HG03066 (cell line): ENCODE measurements around the gene AUNIP.

Experiments
- ATAC-seq: cut with Tn5 transposase; IDR thresholded peaks from one replicate; pipeline ENCODE4 v1.9.1; 2021; ENCODE audit warnings: low read depth; ENCODE audit not compliant: unreplicated experiment

AUNIP gene, protein sequence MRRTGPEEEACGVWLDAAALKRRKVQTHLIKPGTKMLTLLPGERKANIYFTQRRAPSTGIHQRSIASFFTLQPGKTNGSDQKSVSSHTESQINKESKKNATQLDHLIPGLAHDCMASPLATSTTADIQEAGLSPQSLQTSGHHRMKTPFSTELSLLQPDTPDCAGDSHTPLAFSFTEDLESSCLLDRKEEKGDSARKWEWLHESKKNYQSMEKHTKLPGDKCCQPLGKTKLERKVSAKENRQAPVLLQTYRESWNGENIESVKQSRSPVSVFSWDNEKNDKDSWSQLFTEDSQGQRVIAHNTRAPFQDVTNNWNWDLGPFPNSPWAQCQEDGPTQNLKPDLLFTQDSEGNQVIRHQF

DNA sequence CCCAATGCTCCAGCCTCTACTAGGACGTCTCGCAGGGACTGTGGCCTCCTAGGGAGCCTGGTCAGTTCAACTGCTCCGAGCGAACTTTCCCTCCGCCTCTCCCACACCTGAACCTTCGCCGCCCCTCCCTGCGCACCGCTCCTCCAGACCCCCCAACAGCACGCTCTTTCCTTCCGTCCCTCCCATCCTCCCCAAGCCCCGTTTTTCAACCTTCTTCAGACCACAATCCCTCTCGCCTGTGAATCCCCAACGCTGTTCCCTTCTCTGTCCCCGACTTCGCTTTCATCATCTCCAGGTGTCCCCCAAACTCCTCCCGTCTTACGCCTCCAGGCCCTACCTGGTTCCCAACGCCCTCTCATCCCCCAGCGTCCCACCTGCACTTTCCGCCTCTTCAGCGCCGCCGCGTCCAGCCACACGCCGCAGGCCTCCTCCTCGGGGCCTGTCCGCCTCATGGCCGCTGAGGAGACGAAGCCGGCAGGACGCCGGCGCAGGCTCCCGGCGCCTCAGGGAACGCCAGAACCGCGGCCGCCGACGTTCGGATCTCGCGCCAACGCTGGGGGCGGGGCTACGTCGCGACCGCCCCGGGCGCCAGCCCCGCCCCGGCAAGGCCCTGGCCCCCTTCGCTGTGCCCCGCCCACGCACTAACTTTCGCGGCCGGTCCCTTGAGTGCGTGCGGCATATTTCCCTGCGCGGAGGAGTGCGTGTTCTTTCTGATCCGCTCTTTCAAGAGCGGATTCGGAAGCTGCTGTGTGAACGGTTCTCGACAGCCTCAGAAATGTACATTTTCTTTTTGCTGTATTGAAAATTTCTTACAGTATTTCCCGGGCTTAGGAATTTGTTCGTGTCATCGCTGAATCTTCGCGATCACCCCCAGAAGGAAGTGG is at the start of gene AUNIP:
Gene AUNIP, minus strand, starts transcription at position 552 of the 884 bp plus-strand sequence. Its CDS starts 100 bp downstream, at position 452.
- peak; percentile 95 for ATAC-seq

DNA sequence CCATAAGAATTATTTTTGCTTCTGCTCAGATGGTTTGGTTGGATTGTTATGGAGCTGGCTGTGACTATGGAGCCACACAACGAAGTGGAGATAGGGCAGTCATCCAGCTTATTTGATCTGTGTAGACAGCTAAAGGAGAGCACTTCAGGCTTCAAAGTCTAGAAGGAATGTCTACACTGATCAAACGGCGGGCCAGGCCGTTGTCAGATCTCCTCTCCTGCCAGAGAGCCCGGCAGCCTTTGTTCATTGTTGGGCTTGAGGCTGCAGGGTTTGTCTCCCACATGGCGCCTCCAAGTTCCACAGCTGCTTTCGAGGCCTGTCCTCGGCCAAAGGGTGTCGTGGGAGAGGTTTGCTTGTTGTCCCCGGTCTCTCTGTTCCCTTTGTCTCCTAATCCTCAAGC is 49.8 kb upstream of the AUNIP start:
- ATAC-seq: no peak

DNA sequence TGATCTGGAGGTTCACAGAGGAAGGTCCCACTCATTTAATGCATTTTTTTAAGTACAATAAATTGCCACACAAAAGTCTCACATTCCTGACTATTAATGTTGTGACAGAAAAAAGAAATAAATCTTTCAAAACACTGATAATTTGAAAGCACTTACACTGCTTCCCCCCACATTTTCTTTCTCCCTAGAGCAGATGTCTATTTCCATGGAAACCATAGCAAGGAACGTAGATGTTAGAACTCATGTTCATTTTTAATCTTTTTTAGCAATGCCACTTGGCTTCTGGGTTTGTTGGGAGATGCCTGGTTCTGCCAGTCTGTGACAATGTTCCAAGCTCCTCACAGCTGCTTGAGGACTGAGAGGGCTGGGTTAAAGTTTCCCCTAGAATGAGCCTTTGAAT is 48.9 kb upstream of the AUNIP start:
- ATAC-seq: no peak

DNA sequence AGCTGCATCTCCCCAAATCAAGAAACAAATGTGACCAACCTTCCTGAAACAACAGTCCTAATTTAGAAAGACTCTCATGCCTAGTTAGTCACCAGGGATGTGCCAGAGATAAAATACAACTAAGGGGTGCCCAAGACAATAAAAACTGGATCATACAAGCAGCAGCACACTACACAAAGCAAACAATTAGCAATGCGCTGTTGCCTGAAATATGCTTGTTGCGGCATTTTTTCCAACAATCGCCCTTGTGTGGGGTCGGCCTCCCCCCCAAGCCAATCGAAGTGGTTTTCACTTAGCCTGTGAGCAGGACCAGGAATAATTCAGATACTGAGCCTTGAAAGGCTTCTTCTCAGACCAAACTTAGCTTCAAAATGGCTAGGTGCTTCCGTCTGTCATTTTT is 48.3 kb upstream of the AUNIP start:
- ATAC-seq: no peak

DNA sequence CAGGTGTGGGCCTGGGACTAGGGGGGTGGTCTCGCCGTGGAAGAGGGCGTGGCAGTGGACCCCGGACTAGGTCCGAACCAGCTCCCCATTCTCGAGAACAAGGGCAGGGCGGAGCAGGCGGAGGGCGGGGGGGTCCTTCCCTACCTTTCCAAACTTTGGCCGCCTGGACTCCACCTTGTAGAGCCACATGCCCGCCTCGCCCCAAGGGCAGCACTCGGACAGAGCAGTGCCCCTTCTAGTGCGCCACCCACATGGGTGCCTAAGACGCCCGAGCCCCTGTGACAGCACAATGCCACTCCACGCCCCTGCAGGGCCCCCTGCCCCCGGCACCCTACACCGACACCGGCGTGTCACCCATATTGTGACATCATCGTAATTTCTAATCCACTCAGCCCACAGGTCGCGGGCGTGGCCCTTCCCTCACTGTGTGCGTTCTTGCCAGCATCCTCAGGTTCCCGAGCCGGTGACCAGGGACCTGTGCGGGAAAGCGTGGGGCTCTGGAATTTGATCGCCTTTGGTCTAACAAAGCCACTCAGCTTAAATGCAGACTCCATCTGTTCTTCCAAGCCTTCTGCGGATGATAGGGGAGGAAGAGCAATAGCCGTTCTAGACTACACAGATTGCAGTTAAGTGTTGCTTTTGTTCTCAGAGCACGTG is 47.5 kb upstream of the AUNIP start:
- ATAC-seq: no peak

DNA sequence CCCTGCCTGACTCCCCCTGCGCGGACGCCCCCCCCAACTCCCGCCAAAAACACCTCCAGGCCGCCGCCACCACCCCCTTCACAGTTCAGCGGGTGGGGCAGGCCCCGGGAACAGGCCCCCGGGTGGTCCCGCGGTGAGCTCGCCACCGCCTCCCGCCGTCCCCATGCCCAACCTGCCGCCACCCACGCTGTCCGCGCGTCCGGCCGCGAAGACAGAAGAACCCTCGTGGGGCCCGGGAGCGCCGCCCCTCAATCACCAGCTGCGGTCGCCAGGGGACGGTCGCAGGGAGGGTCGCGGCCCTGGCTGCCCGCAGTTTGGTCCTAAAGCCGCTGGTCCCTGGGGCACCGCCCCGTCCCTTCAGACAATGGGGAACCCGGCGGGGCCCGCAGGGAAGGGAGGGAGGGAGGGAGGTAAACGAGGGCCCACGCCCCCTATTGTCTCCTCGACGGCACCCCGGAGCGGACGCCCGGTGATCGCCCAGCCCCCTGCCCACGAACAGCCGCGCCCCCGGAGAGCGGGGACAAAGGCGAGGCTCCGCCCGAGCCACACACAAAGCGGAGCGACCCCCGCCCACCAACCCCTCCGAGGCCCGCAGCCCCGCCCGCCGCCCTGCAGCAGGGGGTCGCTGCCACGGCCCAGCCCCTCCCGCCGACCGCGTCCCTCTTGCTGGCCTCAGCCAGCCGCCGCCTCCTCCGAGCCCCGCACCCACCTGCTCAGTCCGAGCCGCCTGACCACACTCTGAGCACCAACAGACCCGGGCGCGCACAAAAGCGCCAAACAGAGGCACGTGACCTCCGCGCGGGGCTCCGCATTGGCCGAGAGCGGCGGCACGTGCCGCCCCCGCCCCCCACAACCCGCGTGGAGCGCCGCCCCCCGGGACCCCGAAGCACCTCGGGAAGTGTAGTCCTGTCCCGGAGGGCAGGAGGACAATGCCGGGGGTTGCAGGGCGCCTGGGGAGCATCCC is 46.7 kb upstream of the AUNIP start, which contains the start of gene STMN1:
Gene STMN1, minus strand, starts transcription at position 740 of the 964 bp plus-strand sequence. CDS start 1,743 bp downstream, outside the sequence.
- peak; percentile 59 for ATAC-seq

DNA sequence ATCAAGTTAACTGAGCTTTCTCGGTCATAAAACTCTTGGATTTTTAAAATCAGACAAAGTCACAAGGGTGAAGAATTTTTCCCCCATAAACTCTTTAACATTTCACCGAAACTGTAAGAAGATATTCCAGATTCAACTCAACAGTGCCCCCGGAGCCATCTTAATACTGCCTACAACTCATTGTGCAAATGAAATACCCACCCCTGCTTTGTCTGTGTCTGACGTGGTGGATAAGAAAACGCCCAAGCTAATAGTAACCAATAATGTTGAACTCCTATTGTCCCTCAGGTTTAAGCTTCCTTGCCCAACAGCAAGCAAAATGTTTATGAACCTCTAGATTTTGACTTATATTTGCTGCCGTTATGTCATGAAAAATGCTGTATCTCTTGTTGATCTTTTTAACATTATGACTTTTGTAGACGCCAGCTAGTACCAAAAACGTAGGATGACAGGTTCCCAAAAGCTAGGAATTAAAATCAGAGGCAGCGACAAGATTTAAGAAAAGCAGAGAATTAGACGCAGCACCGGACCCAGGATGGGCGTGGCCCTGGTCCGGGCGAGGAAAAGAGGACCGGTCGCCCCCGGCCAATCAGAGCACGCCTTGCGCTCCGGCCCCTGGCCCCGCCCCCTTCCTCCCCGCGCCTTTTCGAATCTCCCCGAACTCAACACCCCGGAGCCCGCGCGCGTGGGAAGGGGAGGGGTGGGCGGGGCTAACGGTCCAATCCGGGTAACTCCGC is 45.9 kb upstream of the AUNIP start:
- peak; percentile 73 for ATAC-seq

DNA sequence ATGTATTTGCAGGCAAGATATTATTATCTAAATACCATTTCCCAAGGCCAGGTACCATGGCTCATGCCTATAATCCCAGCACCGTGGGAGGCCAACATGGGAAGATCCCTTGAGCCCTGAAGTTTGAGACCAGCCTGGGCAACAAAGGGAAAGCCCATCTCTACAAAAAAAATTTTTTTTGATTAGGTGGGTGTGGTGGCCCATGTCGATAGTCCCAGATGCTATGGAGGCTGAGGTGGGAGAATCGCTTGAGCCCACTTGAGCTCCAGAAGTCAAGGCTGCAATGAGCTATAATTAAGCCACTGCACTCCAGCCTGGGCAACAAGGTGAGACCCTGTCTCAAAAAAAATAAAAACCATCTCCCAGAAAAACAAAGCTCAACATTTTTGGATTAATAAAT is 44.7 kb upstream of the AUNIP start:
- ATAC-seq: no peak

DNA sequence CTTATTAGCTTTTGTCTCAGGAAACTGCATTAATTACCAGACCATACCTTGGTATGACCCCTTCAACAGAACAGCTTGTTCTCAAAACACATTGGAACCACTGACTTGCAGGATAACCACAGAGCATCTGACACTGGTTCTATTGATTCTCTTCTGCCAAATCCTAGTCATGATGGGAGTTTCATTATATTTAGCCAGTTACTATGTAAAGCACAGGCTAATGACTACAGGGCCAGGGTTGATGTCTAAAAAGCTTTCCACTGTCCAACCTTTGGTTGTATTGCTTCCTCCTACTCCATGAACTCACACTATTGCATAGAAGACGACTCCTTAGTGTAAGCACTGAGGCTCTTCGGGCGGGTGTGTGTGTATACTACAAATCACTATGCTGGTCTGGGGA is 43.2 kb upstream of the AUNIP start:
- ATAC-seq: no peak

DNA sequence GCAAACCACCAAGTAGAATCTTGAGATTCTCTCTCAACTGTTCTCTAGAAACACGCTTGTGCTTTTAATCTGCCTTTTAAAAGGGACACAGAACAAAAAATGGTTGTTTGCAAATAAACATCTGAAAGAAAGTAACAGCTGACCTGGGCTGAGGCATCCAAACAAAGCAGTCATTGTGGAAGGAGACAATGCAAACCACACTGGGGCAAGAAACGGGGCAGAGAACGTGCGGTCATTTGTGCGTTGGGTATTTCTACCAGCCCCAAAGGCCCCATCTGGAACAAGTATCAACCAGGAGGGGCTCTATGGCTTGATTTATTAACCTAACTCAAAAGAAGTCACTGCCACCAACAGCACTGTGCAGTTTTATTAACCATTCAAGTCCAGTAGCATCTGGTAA is 41.0 kb upstream of the AUNIP start:
- ATAC-seq: no peak

DNA sequence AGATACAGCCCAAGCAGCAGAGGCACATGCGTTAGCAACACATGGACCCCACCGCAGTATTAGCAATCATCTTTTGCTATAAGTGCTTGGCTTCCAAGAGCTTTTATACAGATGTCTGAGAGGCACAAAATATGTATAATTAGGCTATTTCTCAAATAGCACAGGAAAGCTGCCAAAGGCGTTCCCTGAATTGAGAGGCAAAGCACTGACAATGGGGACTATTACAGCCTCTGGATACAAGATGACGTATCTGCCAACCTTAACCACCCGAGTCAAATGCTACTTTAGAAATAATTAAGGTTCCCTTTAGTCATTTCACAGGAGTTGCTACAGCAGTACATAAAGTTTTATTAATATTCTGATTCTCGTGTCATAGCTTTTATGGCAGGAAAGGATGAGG is 40.5 kb upstream of the AUNIP start:
- no peak for ATAC-seq

DNA sequence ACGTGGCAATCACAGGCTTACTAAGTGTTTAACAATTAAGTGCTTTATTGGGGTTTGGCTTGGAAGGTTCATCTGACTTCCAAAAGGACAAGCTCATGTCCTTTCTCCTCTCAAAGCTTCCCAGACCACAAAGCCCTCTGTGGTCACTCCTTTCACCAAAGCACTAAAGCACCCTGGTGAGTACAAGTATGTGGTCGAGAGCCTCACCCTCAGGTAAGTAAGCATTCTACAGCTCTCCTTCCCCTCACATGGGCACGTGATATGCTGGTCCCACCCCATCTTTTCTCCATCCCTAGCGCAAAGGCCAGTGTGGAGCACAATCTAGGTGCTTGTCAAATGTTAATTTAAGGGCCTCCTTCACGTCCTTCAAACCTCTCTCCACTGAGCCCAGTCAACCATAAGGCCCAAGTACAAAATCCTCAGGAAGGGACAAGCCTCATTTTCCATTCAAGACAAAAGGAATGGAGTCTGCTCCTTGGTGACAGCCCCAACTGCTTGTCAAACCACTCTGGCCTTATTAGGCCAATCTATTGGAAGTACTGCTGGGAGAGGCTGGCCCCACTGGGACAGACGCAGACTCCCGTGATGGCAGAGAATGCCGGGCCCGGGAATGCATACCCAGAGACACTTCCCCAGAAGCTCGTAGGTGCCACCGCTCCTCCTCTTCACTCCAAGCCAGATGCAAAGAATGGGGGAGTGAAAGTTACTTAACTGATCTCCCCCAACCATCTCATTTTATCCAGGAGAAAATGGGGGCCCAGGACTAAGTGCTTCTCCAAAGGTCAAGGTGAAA is 39.2 kb upstream of the AUNIP start:
- no peak for ATAC-seq

DNA sequence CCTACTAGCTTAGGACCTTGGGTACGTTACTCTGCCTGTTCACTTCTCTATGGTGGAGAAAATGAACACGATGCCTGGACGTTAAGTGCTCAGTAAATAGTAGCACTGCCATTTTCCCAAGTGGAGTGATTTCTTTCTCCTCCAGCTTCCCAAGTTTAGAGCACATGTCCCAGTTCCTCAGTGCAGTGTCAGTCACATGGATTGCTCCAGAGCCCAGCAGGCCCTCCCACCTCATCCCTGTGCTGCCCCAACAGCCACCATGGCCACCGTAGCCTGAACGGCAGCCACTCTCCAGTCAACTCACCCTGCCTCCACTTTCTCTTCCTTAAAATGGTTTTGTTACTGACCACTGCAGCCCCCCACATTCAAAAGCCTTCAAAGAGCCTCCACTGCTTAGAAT is 38.5 kb upstream of the AUNIP start:
- ATAC-seq: no peak

DNA sequence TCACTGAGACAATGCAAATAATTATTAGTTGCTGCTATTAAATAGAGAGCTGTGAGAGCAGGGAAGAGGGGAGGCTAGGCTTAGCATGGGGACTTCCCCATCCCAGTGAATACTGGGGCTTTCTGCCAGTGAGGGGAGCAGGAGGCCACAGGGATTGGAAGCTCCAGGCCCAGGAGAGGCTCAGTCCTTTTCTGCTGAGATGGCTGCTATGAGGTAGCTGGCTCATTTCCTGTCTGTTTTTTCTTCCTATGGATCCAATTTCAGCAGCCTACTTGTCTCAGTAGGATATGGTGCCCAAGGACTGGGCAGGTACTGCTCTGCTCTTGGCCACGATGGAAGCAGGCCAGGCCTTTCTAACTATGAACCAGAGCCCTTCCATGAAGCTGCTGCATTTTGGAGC is 37.0 kb upstream of the AUNIP start:
- no peak for ATAC-seq

DNA sequence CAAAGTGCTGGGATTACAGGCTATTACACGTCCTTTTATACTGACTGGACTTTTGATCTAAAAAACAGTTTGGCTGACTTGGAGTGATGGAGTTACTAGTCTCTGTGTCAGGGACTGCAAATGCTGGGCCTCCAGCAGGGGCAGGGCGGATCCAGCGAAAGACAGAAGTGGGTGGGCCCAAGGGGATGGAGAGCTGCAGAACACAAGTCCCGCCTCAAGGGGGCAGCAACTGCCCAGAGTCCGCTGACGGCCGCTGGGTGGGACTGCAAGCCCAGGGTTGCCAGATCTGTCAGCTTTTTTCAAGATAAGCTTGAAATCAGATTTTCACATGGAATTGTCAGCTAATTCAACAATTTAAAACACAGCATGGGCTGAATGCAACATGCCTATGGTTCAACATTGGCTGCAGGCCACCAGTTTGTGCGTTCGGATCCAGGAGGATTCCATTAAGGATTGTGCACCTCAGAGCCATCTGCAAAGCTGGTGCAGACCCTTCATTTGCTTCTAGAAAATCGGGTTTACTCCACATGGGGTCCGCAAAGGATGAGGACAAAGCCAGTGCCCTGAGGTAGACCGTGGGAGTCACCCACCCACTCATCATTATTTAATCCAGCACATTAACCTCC is 36.2 kb upstream of the AUNIP start:
- ATAC-seq: peak; percentile 79

DNA sequence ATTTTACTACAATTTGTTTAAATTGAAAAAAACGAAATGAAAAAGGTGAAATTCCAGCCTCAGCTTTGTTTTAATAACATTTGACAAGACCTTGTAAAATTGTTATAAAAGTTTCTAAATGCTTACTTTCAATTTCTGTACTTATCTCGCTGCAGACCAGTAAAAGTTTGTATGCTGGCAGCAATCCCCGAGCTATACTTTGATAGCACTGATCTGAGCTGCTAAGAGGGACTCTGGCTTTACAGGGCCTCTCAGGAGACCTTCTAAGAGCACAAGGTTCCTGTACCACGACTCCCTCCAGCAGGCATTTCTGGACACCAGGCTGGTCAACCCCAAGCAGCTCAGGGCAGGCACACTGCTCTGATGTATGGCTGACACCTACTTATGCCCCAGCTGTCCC is 33.9 kb upstream of the AUNIP start:
- no peak for ATAC-seq

DNA sequence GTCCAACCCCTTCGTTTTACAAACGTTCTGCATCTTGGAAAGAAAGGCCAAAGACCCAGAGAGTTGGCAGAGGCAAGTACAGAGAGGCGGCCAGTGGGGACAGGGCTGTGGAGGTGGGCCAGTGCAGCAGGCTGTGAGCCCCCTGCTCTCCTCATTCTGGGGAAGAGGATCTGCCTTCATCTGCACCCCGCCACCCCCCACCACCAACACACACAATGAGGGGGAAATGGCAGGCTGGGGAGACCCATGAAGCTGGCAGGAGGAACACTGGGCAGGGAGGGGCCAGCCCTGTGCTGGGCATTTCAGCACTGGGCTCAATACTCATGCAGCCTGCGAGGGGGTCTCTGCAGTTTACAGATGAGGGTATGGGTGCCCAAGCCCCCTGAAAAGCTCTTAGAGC is 32.3 kb upstream of the AUNIP start:
- no peak for ATAC-seq
